ENCODE data around the gene PIGH. TPM values are rescaled to one million over a fixed set of nuclear protein-coding genes. Genes with fewer than 3 reads are reported as not detected.
"Not testable (repeated sequence)": the region's sequence is repeated elsewhere in the genome, so short reads cannot be mapped to it uniquely, and the experiment has no call there.

PIGH gene
- 10 to 100 TPM; 15.6 to 27.6 TPM for total RNA-seq

- peaks cover 0 to 4% of the 10 kb centered on the region in 2 donors for H3K9me3 Mint-ChIP-seq
- ATAC-seq (peak; percentile 99 to 100), DNase-seq (ENCODE audit: low spot score in 2 of 2) (peak; percentile 94 to 97)
- H3K36me3 Mint-ChIP-seq, result peaks cover 12 to 13% of the 10 kb centered on the region in 2 donors
- H3K27ac Mint-ChIP-seq, result peak within 1 kb of the TSS; percentile 81 to 96
Observed at GRCh38 chr14:67599698-67600561, at the start of gene PIGH. TSS of gene PIGH (minus strand) at chr14:67600268. CDS start at chr14:67600203, 65 bp downstream.

GRCh38 chr14:67646131-67646530 is 46.1 kb upstream of the PIGH start:
- ATAC-seq (no peak), DNase-seq (ENCODE audit: low spot score in 2 of 2) (no peak)
- H3K36me3 Mint-ChIP-seq, result peaks cover 5 to 17% of the 10 kb centered on the region in 2 donors
- H3K9me3 Mint-ChIP-seq, result no peaks in the 10 kb centered on the region
- H3K27ac Mint-ChIP-seq, result no peak overlapping the region

- no peak for DNase-seq (ENCODE audit: low spot score in 2 of 2)
- Mint-ChIP-seq H3K27ac (no peak overlapping the region), H3K9me3 (no peaks in the 10 kb centered on the region), H3K36me3 (peaks cover 5 to 17% of the 10 kb centered on the region in 2 donors)
- ATAC-seq, result no peak
Observed at GRCh38 chr14:67645414-67645813, 45.3 kb upstream of the PIGH start.

GRCh38 chr14:67644428-67644827 is 44.4 kb upstream of the PIGH start:
- no peaks in the 10 kb centered on the region for H3K9me3 Mint-ChIP-seq
- DNase-seq (ENCODE audit: low spot score in 2 of 2) (no peak), ATAC-seq (no peak)
- peak overlapping the region in 1 of 2 donors; percentile 35 for H3K27ac Mint-ChIP-seq
- H3K36me3 Mint-ChIP-seq, result peaks cover 5 to 17% of the 10 kb centered on the region in 2 donors

GRCh38 chr14:67643713-67644112 is 43.6 kb upstream of the PIGH start:
- Mint-ChIP-seq H3K9me3 (no peaks in the 10 kb centered on the region), H3K27ac (peak overlapping the region in 1 of 2 donors; percentile 35), H3K36me3 (peaks cover 5 to 17% of the 10 kb centered on the region in 2 donors)
- ATAC-seq, result no peak
- no peak for DNase-seq (ENCODE audit: low spot score in 2 of 2)

- peaks cover 5 to 17% of the 10 kb centered on the region in 2 donors for H3K36me3 Mint-ChIP-seq
- H3K27ac Mint-ChIP-seq, result peak overlapping the region in 1 of 2 donors; percentile 61
- ATAC-seq (peak; percentile 85 to 89), DNase-seq (ENCODE audit: low spot score in 2 of 2) (no peak)
- no peaks in the 10 kb centered on the region for H3K9me3 Mint-ChIP-seq
Observed at GRCh38 chr14:67641902-67642749, 42.1 kb upstream of the PIGH start.

- DNase-seq (ENCODE audit: low spot score in 2 of 2) (no peak), ATAC-seq (no peak)
- H3K36me3 Mint-ChIP-seq, result peaks cover 5 to 17% of the 10 kb centered on the region in 2 donors
- H3K9me3 Mint-ChIP-seq, result no peaks in the 10 kb centered on the region
- H3K27ac Mint-ChIP-seq, result no peak overlapping the region
Observed at GRCh38 chr14:67641480-67641879, 41.4 kb upstream of the PIGH start.

GRCh38 chr14:67638642-67639041 is 38.6 kb upstream of the PIGH start:
- H3K27ac Mint-ChIP-seq, result no peak overlapping the region
- ATAC-seq, result no peak
- H3K9me3 Mint-ChIP-seq, result no peaks in the 10 kb centered on the region
- peaks cover 0 to 7% of the 10 kb centered on the region in 2 donors for H3K36me3 Mint-ChIP-seq
- DNase-seq (ENCODE audit: low spot score in 2 of 2), result no peak

GRCh38 chr14:67636361-67636919 is 36.4 kb upstream of the PIGH start:
- Mint-ChIP-seq H3K27ac (peak overlapping the region in 1 of 2 donors; percentile 68), H3K36me3 (no peaks in the 10 kb centered on the region), H3K9me3 (no peaks in the 10 kb centered on the region)
- no peak for DNase-seq (ENCODE audit: low spot score in 2 of 2)
- ATAC-seq, result peak; percentile 52 to 93

GRCh38 chr14:67633451-67634147 is 33.5 kb upstream of the PIGH start:
- ATAC-seq (no peak), DNase-seq (ENCODE audit: low spot score in 2 of 2) (no peak)
- Mint-ChIP-seq H3K36me3 (no peaks in the 10 kb centered on the region), H3K9me3 (no peaks in the 10 kb centered on the region), H3K27ac (peak overlapping the region in 1 of 2 donors; percentile 93)

GRCh38 chr14:67630938-67631337 is 30.9 kb upstream of the PIGH start:
- ATAC-seq, result no peak

GRCh38 chr14:67630186-67630585 is 30.1 kb upstream of the PIGH start:
- DNase-seq (ENCODE audit: low spot score in 2 of 2) (no peak), ATAC-seq (no peak)
- Mint-ChIP-seq H3K36me3 (no peaks in the 10 kb centered on the region), H3K27ac (no peak overlapping the region), H3K9me3 (no peaks in the 10 kb centered on the region)

More at GRCh38 chr14:67630938-67631337, 30.9 kb upstream of the PIGH start:
- DNase-seq (ENCODE audit: low spot score in 2 of 2), result no peak
- Mint-ChIP-seq H3K36me3 (no peaks in the 10 kb centered on the region), H3K9me3 (no peaks in the 10 kb centered on the region), H3K27ac (no peak overlapping the region)

- DNase-seq (ENCODE audit: low spot score in 2 of 2) (no peak), ATAC-seq (no peak)
- no peak overlapping the region for H3K27ac Mint-ChIP-seq
- peaks cover 0 to 5% of the 10 kb centered on the region in 2 donors for H3K9me3 Mint-ChIP-seq
- peaks cover 0 to 10% of the 10 kb centered on the region in 2 donors for H3K36me3 Mint-ChIP-seq
Observed at GRCh38 chr14:67627519-67627918, 27.5 kb upstream of the PIGH start.

GRCh38 chr14:67626131-67626530 is 26.1 kb upstream of the PIGH start:
- peaks cover 0 to 13% of the 10 kb centered on the region in 2 donors for H3K36me3 Mint-ChIP-seq
- not testable (repeated sequence) for H3K9me3 Mint-ChIP-seq; ATAC-seq; H3K27ac Mint-ChIP-seq; DNase-seq (ENCODE audit: low spot score in 2 of 2)

GRCh38 chr14:67623114-67623513 is 23.0 kb upstream of the PIGH start:
- ATAC-seq (peak; percentile 7 to 8), DNase-seq (ENCODE audit: low spot score in 2 of 2) (no peak)
- Mint-ChIP-seq H3K27ac (peak overlapping the region; percentile 61 to 87), H3K9me3 (peaks cover 0 to 5% of the 10 kb centered on the region in 2 donors), H3K36me3 (peaks cover 0 to 27% of the 10 kb centered on the region in 2 donors)

GRCh38 chr14:67622675-67623074 is 22.6 kb upstream of the PIGH start:
- no peak for DNase-seq (ENCODE audit: low spot score in 2 of 2)
- peak; percentile 9 to 17 for ATAC-seq
- peaks cover 0 to 27% of the 10 kb centered on the region in 2 donors for H3K36me3 Mint-ChIP-seq
- H3K9me3 Mint-ChIP-seq, result peaks cover 0 to 5% of the 10 kb centered on the region in 2 donors
- H3K27ac Mint-ChIP-seq, result peak overlapping the region; percentile 61 to 87

Measured in activated naive CD4-positive, alpha-beta T cell treated with anti-CD3 and anti-CD28 coated beads, Interleukin-2, amount 50 U/mL, for 72 hours (primary cell).